HG03097 (cell line): ENCODE data around the gene SSBP3.

ENCODE experiments used
- ATAC-seq: cut with Tn5 transposase; IDR thresholded peaks from one replicate; pipeline ENCODE4 v1.9.1; 2021; ENCODE audit not compliant: unreplicated experiment, low FRiP score

SSBP3 gene

GRCh38 chr1:54273092-54273794 is 133.0 kb downstream of the SSBP3 start:
- no peak for ATAC-seq

- no peak for ATAC-seq
Observed at GRCh38 chr1:54272772-54273091, 133.5 kb downstream of the SSBP3 start.

GRCh38 chr1:54272134-54272533 is 134.1 kb downstream of the SSBP3 start:
- ATAC-seq, result no peak

DNA sequence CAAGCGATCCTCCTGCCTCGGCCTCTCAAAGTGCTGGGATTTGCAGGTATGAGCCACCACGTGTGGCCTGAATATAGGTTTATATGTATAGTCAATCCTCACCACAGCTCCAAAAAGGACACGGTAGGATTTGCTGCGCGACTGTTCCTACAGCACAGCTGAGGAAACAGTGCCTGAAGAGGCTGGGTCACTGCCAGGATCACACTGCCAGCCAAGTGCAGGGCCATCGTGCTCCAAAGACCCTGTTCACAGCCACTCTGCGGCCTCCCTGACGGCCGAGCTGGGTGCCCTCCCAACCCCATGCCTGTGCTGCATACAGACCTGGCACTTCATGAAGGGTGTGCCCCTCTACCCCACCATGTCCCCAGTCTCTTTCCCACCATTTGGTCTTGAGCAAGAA is 134.9 kb downstream of the SSBP3 start:
- no peak for ATAC-seq

GRCh38 chr1:54270543-54270942 is 135.7 kb downstream of the SSBP3 start:
- ATAC-seq, result no peak

- no peak for ATAC-seq
Observed at GRCh38 chr1:54268762-54269297, 137.4 kb downstream of the SSBP3 start.

GRCh38 chr1:54267815-54268761 is 138.1 kb downstream of the SSBP3 start:
- ATAC-seq, result no peak

DNA sequence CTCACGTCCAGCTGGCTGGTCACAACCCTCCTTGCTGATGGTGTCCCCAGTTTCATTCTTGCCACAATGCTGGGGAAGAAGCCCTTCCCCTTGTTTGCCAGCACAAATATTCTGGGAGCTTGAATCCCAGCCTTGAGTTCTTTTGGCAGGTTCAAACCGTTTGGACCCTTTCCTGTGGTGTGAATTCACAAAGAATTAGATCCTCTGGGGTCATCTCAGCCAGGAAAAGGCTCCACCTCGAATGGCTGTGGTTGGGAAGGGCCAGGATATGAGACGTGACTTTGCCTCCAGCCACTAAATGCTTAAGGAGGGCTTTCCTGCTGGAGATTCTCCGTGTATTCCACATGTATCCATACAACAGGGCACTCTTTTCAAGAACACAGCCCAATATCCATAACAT is 139.3 kb downstream of the SSBP3 start:
- no peak for ATAC-seq

DNA sequence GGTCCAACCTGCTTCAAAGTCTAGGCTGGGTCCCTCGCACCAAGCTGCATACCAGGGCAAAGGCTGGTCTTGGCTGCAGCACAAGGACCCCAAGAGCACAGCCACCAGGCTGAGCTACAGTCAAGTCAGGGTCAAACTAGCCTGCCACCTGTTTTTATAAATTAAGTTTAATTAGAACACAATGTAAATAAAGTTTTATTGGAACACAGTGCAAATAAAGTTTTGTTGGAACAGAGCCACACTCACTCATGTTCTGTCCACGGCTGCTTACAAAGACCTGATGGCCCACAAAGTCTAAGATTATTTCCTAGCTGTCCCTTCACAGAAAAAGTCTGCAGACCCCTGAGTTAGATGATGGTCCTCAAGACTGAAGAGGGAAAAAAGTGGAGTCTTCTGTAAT is 140.0 kb downstream of the SSBP3 start:
- no peak for ATAC-seq

DNA sequence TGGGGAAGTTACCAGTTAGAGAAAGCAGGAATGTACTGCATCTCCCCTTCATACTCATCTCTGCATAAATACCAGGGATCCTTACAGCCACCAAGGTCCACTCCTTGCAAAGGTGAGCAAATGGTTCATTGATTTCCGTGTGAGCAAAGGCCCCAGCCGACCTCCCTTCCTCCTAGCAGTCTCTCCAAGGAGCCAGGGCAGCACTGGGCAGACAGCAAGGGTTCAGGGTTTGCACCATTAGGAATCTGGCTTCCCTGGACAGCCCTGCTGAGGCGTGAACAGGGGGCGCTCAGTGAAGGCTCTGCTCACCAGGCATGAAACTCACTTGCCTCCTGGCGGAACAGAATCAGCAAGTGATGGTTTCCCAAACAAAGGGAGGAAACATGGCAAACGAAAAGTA is 140.5 kb downstream of the SSBP3 start:
- no peak for ATAC-seq

GRCh38 chr1:54265126-54265525 is 141.1 kb downstream of the SSBP3 start:
- no peak for ATAC-seq

DNA sequence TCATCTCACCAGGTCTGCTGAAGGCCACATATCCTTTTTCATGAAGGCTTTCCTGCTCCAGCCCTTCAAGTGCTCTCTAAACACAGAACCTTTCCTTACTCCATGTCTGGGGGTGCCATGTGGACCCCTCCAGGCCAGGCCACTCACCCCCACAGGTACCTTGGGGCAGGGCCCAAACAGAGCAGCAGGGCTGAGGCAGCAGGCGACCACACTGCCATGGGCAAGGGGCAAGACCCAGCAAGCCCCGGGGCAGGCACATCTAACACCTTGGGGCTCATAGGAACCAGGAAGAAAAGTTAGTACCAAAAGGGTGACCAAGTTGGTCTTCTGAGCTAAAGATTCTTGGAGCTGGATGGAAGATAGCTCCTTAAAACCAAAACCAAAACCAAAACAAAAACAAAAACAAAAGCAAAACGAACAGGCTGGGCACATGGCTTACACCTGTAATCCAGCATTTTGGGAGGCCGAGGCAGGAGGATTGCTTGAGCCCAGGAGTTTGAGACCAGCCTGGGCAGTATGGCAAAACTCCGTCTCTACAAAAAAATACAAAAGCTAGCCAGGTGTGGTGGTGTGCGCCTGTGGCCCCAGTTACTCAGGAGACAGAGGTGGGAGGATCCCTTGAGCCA is 142.5 kb downstream of the SSBP3 start:
- ATAC-seq, result no peak

GRCh38 chr1:54262244-54262643 is 143.9 kb downstream of the SSBP3 start:
- no peak for ATAC-seq

GRCh38 chr1:54260810-54261209 is 145.4 kb downstream of the SSBP3 start:
- ATAC-seq, result no peak

DNA sequence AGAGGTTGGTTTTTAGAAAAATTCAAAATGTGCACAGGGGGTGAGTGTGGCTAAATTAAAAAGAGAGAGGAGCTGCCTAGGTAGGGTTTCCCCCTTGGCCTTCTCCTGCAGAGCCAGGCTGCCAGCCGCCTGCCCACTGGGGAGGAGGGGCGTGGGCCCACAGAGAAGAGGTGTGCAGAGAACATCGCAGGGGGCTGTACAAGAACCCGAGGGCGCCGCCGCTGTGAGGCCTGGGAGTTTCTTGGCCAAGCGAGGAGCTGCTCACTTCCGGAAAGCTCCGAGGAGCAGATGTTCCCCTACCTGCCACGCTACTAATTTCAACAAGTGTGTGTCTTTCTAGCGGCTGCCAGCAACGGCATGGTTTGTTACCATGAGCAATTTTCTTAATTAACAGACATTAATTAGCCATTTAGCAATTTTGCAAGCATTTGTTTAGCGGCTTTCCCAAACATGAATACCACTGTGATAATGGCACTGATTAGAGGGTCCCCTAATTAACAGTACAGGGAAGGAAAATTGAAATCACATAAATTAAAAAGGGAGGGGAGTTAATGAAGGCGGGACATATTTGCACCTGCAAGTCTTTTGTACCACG is 146.6 kb downstream of the SSBP3 start:
- no peak for ATAC-seq

- no peak for ATAC-seq
Observed at GRCh38 chr1:54257876-54258275, 148.3 kb downstream of the SSBP3 start.

DNA sequence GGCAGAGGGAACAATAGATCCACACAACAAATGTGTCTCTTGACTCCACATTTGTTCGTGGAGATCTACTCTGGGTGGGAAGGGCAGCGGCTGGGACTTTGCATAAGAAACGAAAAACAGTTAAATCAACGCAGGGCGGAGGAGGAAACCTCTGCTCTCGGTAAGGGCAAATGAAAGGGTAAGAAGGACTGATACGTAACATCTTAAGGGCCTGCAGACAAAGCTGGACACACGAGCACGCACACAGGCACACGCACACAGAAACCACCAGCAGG is 148.9 kb downstream of the SSBP3 start:
- ATAC-seq, result no peak

DNA sequence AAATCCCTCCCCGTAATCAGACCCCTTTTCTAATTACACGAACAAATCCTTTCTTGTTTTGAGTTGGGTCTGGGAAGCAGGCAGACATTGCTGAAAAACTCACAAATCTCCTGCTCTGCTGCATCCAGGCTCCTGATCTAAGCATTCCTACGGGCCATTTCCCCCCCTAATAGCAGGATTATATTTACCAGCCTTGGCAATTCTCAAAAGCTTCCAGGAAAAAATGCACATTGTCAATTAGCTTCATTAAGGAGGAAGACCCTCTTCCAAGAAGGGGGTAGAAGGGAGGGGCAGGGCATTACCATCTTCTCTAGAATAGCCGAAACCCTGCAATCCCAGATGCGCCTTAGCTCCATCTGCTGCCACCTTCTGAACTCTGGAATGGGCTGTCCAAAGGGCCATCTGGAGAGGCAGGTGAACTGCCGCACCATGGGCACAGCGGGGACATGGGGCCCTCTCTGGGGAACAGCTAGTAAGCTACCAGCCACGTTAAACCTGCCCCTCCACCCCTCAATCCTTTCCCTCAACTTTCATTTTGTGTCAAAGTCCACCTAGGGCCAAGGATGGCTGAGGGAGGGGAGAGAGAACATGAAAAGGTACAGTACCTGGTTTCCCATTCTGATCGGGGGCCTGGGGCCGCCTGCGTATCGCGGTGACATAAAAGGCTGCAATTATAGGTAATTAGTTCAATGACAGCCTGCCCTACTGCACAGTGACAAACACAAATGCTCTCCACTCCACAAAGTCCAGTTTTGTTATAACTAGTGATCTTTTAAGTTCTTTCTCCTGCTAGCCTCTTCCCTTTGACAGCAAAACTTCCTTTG is 149.5 kb downstream of the SSBP3 start:
- no peak for ATAC-seq

- ATAC-seq, result no peak
Observed at GRCh38 chr1:54255026-54255702, 151.0 kb downstream of the SSBP3 start.

- no peak for ATAC-seq
Observed at GRCh38 chr1:54254055-54254454, 152.1 kb downstream of the SSBP3 start.
